H54 (cell line): ENCODE data around the gene CATSPER3.
"Not testable (repeated sequence)": the region's sequence is repeated elsewhere in the genome, so short reads cannot be mapped to it uniquely, and the experiment has no call there.

Source experiments
- DNase-seq: peaks from one replicate; pipeline ENCODE4 v3.0.0; 2011; ENCODE audit warnings: low spot score, mixed read lengths; ENCODE audit not compliant: insufficient read length
- FAIRE-seq: peaks from 3 replicates; lab custom pipeline; 2011; peaks lifted over from hg19 to GRCh38; lab: Jason Lieb, UNC
- POLR2A ChIP-seq: IDR thresholded peaks from 2 replicates; pipeline ENCODE4 v1.6.1; 2011; ENCODE audit warnings: low read depth, mild to moderate bottlenecking, low read length

The CATSPER3 gene

GRCh38 chr5:134993161-134993560, 25.5 kb downstream of the CATSPER3 start:
- DNase-seq (no peak), FAIRE-seq (no peak)
- TF ChIP-seq POLR2A: no peak

GRCh38 chr5:134994560-134995156, 27.0 kb downstream of the CATSPER3 start:
- FAIRE-seq: no peak
- TF ChIP-seq POLR2A: no peak
- DNase-seq: no peak

- FAIRE-seq (no peak), DNase-seq (no peak)
- no peak for TF ChIP-seq POLR2A
These were observed 28.2 kb downstream of the CATSPER3 start for GRCh38 chr5:134995850-134996402.

GRCh38 chr5:134997015-134997414, 29.3 kb downstream of the CATSPER3 start:
- no peak for TF ChIP-seq POLR2A
- no peak for DNase-seq
- FAIRE-seq: no peak

GRCh38 chr5:134998068-134998467, 30.4 kb downstream of the CATSPER3 start:
- DNase-seq, FAIRE-seq: not testable (repeated sequence)

GRCh38 chr5:135004376-135004775, 36.7 kb downstream of the CATSPER3 start:
- FAIRE-seq (no peak), DNase-seq (no peak)
- no peak for TF ChIP-seq POLR2A

- DNase-seq (no peak), FAIRE-seq (no peak)
These were observed 37.4 kb downstream of the CATSPER3 start for GRCh38 chr5:135005076-135005475.

GRCh38 chr5:135007305-135007704, 39.6 kb downstream of the CATSPER3 start:
- no peak for TF ChIP-seq POLR2A
- no peak for FAIRE-seq
- no peak for DNase-seq

More at GRCh38 chr5:135005076-135005475, 37.4 kb downstream of the CATSPER3 start:
- no peak for TF ChIP-seq POLR2A

GRCh38 chr5:135007749-135008363, 40.1 kb downstream of the CATSPER3 start:
- no peak for TF ChIP-seq POLR2A
- FAIRE-seq (no peak), DNase-seq (no peak)

- DNase-seq (no peak), FAIRE-seq (no peak)
- TF ChIP-seq POLR2A: no peak
These were observed 40.8 kb downstream of the CATSPER3 start for GRCh38 chr5:135008556-135008955.

- no peak for DNase-seq
- FAIRE-seq: no peak
- TF ChIP-seq POLR2A: no peak
These were observed 41.5 kb downstream of the CATSPER3 start for GRCh38 chr5:135008981-135009735.

GRCh38 chr5:135009736-135010501, 42.2 kb downstream of the CATSPER3 start:
- DNase-seq (no peak), FAIRE-seq (no peak)
- no peak for TF ChIP-seq POLR2A

GRCh38 chr5:135010502-135011354, 43.0 kb downstream of the CATSPER3 start:
- no peak for FAIRE-seq
- no peak for TF ChIP-seq POLR2A
- DNase-seq: no peak
